Measurements from ENCODE around the gene AFF3. TPM values are rescaled to one million over a fixed set of nuclear protein-coding genes. Genes with fewer than 3 reads are reported as not detected.

Gene AFF3
- total RNA-seq, 4 donors from 2014 or later, result 2.1 to 7.3 (median 3.5) TPM

GRCh38 chr2:99554871-99555270, 587.5 kb downstream of the AFF3 start:
- TF ChIP-seq CTCF (IDR thresholded peaks at IDR 0.05), result no peak
- TF ChIP-seq POLR2A (IDR thresholded peaks at IDR 0.05), result no peak
- no peak overlapping the region for H3K4me3 ChIP-seq (ENCODE audit: low read depth, poor library complexity, severe bottlenecking)
- 80 to 81% methylated on average over 3 of the region's 3 CpGs for WGBS, 2 donors
- intact Hi-C loops (cut with DNase I; ENCODE audit: low total_unique reads), result loop anchor here (5.0 kb wide), 1 partner anchor 687 kb away; no protein-coding TSS in a partner anchor
- no peak for DNase-seq (ENCODE audit: low spot score in 2 of 2)

- no peak overlapping the region for H3K4me3 ChIP-seq (ENCODE audit: low read depth, poor library complexity, severe bottlenecking)
- TF ChIP-seq CTCF (IDR thresholded peaks at IDR 0.05) (no peak), POLR2A (IDR thresholded peaks at IDR 0.05) (no peak)
- intact Hi-C loops (cut with DNase I; ENCODE audit: low total_unique reads), result no loop called here
- DNase-seq (ENCODE audit: low spot score in 2 of 2), result no peak
- 68 to 75% methylated on average over 23 of the region's 23 CpGs for WGBS, 2 donors
Observed at GRCh38 chr2:99554238-99554637, 588.2 kb downstream of the AFF3 start.

GRCh38 chr2:99552529-99552928, 589.9 kb downstream of the AFF3 start:
- H3K4me3 ChIP-seq (ENCODE audit: low read depth, poor library complexity, severe bottlenecking), result no peak overlapping the region
- intact Hi-C loops (cut with DNase I; ENCODE audit: low total_unique reads), result no loop called here
- TF ChIP-seq CTCF (IDR thresholded peaks at IDR 0.05), result no peak
- no peak for TF ChIP-seq POLR2A (IDR thresholded peaks at IDR 0.05)
- DNase-seq (ENCODE audit: low spot score in 2 of 2), result no peak
- 90 to 96% methylated on average over 2 of the region's 2 CpGs for WGBS, 2 donors

- TF ChIP-seq CTCF (IDR thresholded peaks at IDR 0.05) (no peak), POLR2A (IDR thresholded peaks at IDR 0.05) (no peak)
- WGBS, 2 donors, result 83 to 86% methylated on average over 5 of the region's 5 CpGs
Observed at GRCh38 chr2:99550368-99550767, 592.0 kb downstream of the AFF3 start.

GRCh38 chr2:99545604-99546003, 596.8 kb downstream of the AFF3 start:
- no peak for TF ChIP-seq POLR2A (IDR thresholded peaks at IDR 0.05)
- TF ChIP-seq CTCF (IDR thresholded peaks at IDR 0.05), result no peak
- WGBS, 2 donors, result 37 to 42% methylated on average over 3 of the region's 3 CpGs
- no peak overlapping the region for H3K4me3 ChIP-seq (ENCODE audit: low read depth, poor library complexity, severe bottlenecking)
- intact Hi-C loops (cut with DNase I; ENCODE audit: low total_unique reads), result no loop called here
- DNase-seq (ENCODE audit: low spot score in 2 of 2), result no peak

More at GRCh38 chr2:99550368-99550767, 592.0 kb downstream of the AFF3 start:
- intact Hi-C loops (cut with DNase I; ENCODE audit: low total_unique reads), result no loop called here
- DNase-seq (ENCODE audit: low spot score in 2 of 2), result no peak
- no peak overlapping the region for H3K4me3 ChIP-seq (ENCODE audit: low read depth, poor library complexity, severe bottlenecking)

- H3K4me3 ChIP-seq (ENCODE audit: low read depth, poor library complexity, severe bottlenecking), result no peak overlapping the region
- TF ChIP-seq POLR2A (IDR thresholded peaks at IDR 0.05) (no peak), CTCF (IDR thresholded peaks at IDR 0.05) (no peak)
- WGBS, 2 donors, result 73 to 88% methylated on average over 1 of the region's 1 CpG
- intact Hi-C loops (cut with DNase I; ENCODE audit: low total_unique reads), result no loop called here
- no peak for DNase-seq (ENCODE audit: low spot score in 2 of 2)
Observed at GRCh38 chr2:99545066-99545465, 597.3 kb downstream of the AFF3 start.

All from lower leg skin (tissue), 4 donors.